ENCODE measurements around the gene SSU72.
"Not testable (repeated sequence)": the region's sequence is repeated elsewhere in the genome, so short reads cannot be mapped to it uniquely, and the experiment has no call there.

DNA sequence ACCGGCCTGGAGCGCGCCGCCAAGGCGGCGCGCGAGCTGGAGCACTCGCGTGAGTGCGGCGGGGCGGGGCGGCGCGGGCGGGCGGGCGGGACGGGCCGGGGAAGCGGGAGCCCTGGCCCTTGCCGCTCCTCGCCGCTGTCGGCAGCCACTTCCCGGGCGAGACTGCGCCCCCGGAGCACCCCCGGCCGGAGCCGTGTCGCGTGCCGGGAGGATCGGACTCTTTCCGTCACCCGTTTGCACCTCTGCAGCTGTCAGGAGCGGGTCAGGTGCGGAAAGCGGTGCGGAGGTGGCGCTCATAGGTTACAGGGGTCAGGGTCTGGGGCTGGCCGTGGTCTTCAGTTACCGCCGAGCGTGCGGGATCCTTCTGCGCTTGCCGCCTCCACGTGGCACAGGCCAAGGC lies 62.2 kb downstream of the SSU72 start:
- TF ChIP-seq, protein P1, sequence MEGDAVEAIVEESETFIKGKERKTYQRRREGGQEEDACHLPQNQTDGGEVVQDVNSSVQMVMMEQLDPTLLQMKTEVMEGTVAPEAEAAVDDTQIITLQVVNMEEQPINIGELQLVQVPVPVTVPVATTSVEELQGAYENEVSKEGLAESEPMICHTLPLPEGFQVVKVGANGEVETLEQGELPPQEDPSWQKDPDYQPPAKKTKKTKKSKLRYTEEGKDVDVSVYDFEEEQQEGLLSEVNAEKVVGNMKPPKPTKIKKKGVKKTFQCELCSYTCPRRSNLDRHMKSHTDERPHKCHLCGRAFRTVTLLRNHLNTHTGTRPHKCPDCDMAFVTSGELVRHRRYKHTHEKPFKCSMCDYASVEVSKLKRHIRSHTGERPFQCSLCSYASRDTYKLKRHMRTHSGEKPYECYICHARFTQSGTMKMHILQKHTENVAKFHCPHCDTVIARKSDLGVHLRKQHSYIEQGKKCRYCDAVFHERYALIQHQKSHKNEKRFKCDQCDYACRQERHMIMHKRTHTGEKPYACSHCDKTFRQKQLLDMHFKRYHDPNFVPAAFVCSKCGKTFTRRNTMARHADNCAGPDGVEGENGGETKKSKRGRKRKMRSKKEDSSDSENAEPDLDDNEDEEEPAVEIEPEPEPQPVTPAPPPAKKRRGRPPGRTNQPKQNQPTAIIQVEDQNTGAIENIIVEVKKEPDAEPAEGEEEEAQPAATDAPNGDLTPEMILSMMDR (IDR thresholded peaks at IDR 0.05), result not testable (repeated sequence)
- not testable (repeated sequence) for TF ChIP-seq POLR2A (IDR thresholded peaks at IDR 0.05)

All from uterus (tissue), 2 donors.